ENCODE results near the gene WNK2.

WNK2 gene

GRCh38 chr9:93287189-93287552 is 103.2 kb downstream of the WNK2 start:
- no peak for DNase-seq (ENCODE audit: low read depth)
- TF ChIP-seq CTCF (conservative IDR thresholded peaks at IDR 0.05; ENCODE audit: low read depth, low read length), result no peak
- no peak overlapping the region for H3K4me3 ChIP-seq (ENCODE audit: low read length)

- TF ChIP-seq CTCF (conservative IDR thresholded peaks at IDR 0.05; ENCODE audit: low read depth, low read length), result no peak
- no peak for DNase-seq (ENCODE audit: low read depth)
- H3K4me3 ChIP-seq (ENCODE audit: low read length), result no peak overlapping the region
Measured at GRCh38 chr9:93287593-93287992, 103.7 kb downstream of the WNK2 start.

GRCh38 chr9:93288341-93288740 is 104.4 kb downstream of the WNK2 start:
- no peak overlapping the region for H3K4me3 ChIP-seq (ENCODE audit: low read length)
- DNase-seq (ENCODE audit: low read depth), result no peak
- TF ChIP-seq CTCF (conservative IDR thresholded peaks at IDR 0.05; ENCODE audit: low read depth, low read length), result no peak

- peak; percentile 7 for TF ChIP-seq CTCF (conservative IDR thresholded peaks at IDR 0.05; ENCODE audit: low read depth, low read length)
- no peak overlapping the region for H3K4me3 ChIP-seq (ENCODE audit: low read length)
- DNase-seq (ENCODE audit: low read depth), result peak; percentile 83
Measured at GRCh38 chr9:93288891-93289883, 105.2 kb downstream of the WNK2 start.

- peak; percentile 10 for TF ChIP-seq CTCF (conservative IDR thresholded peaks at IDR 0.05; ENCODE audit: low read depth, low read length)
- DNase-seq (ENCODE audit: low read depth), result no peak
- no peak overlapping the region for H3K4me3 ChIP-seq (ENCODE audit: low read length)
Measured at GRCh38 chr9:93290495-93291434, 106.8 kb downstream of the WNK2 start.

GRCh38 chr9:93291536-93292287 is 107.8 kb downstream of the WNK2 start:
- no peak for DNase-seq (ENCODE audit: low read depth)
- no peak for TF ChIP-seq CTCF (conservative IDR thresholded peaks at IDR 0.05; ENCODE audit: low read depth, low read length)
- H3K4me3 ChIP-seq (ENCODE audit: low read length), result no peak overlapping the region

All from retinal pigment epithelial cell (primary cell).